IMR-90 (cell line): ENCODE measurements around the gene MS4A18.

ENCODE experiments used
- SMC3 ChIP-seq: fragments of 150-350 bp; IDR thresholded peaks from 2 replicates; pipeline ENCODE4 v1.6.1; 2016; ENCODE audit warnings: low read depth, mild to moderate bottlenecking, antibody characterized with exemption, low read length, moderate library complexity
- TF ChIP-seq, protein P1 (sequence below): conservative IDR thresholded peaks from 2 replicates; pipeline ENCODE4 v1.5.1; 2012; ENCODE audit warnings: mild to moderate bottlenecking, low read depth, low read length, improper control_type of control experiment

DNA sequence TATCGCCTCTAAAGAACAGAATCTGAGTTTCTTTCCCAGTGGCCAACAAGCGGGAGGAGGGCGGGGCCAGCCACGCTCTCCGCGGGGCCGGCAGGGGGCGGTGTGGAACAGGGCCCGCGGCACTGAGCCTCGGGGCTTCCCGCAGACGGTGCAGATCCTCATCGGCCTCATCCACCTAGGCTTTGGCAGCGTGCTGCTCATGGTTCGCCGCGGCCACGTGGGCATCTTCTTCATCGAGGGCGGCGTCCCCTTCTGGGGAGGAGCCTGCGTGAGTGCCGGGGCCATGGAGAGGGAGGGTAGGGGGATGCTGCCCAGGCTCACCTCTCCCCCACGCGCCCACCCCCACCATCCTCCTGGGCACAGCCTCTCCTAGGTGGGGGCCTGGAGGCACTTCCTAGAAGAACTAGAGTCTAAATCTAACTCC, 42.9 kb downstream of the MS4A18 start:
- TF ChIP-seq, protein P1, sequence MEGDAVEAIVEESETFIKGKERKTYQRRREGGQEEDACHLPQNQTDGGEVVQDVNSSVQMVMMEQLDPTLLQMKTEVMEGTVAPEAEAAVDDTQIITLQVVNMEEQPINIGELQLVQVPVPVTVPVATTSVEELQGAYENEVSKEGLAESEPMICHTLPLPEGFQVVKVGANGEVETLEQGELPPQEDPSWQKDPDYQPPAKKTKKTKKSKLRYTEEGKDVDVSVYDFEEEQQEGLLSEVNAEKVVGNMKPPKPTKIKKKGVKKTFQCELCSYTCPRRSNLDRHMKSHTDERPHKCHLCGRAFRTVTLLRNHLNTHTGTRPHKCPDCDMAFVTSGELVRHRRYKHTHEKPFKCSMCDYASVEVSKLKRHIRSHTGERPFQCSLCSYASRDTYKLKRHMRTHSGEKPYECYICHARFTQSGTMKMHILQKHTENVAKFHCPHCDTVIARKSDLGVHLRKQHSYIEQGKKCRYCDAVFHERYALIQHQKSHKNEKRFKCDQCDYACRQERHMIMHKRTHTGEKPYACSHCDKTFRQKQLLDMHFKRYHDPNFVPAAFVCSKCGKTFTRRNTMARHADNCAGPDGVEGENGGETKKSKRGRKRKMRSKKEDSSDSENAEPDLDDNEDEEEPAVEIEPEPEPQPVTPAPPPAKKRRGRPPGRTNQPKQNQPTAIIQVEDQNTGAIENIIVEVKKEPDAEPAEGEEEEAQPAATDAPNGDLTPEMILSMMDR = peak; percentile 23; the same call in 1 of the 2 replicates
- TF ChIP-seq SMC3 = no peak
